IMR-90 (cell line): ENCODE results near the gene OPRM1.

Source experiments
- BHLHE40 ChIP-seq: fragments of 150-350 bp; IDR thresholded peaks from 2 replicates; pipeline ENCODE4 v1.6.1; 2016; ENCODE audit warnings: mild to moderate bottlenecking, low read depth, low read length
- CEBPB ChIP-seq: IDR thresholded peaks from 2 replicates; pipeline ENCODE4 v1.6.1; 2012; ENCODE audit warnings: low read depth, low read length, improper control_type of control experiment
- CHD1 ChIP-seq: IDR thresholded peaks from 2 replicates; pipeline ENCODE4 v1.6.1; 2012; ENCODE audit warnings: low read depth, low read length, improper control_type of control experiment
- CTCF ChIP-seq: conservative IDR thresholded peaks from 2 replicates; pipeline ENCODE4 v1.5.1; 2012; ENCODE audit warnings: mild to moderate bottlenecking, low read depth, low read length, improper control_type of control experiment
- ELK1 ChIP-seq: fragments of 150-350 bp; IDR thresholded peaks from 2 replicates; pipeline ENCODE4 v1.6.1; 2016; ENCODE audit warnings: low read depth, mild to moderate bottlenecking, low read length, moderate library complexity, borderline replicate concordance
- FOS ChIP-seq: fragments of 150-350 bp; IDR thresholded peaks from 2 replicates; pipeline ENCODE4 v1.6.1; 2016; ENCODE audit warnings: low read depth, low read length
- MAFK ChIP-seq: IDR thresholded peaks from 2 replicates; pipeline ENCODE4 v1.6.1; 2012; ENCODE audit warnings: low read depth, low read length, improper control_type of control experiment
- MXI1 ChIP-seq: IDR thresholded peaks from 2 replicates; pipeline ENCODE4 v1.6.1; 2012; ENCODE audit warnings: low read depth, mild to moderate bottlenecking, low read length, moderate library complexity, borderline replicate concordance
- NFE2L2 ChIP-seq: fragments of 150-350 bp; IDR thresholded peaks from 2 replicates; pipeline ENCODE4 v1.6.1; 2016; ENCODE audit warnings: low read depth, mild to moderate bottlenecking, low read length
- POLR2A ChIP-seq: IDR thresholded peaks from 2 replicates; pipeline ENCODE4 v1.6.1; 2012; ENCODE audit warnings: mild to moderate bottlenecking, low read depth, low read length
- RAD21 ChIP-seq: IDR thresholded peaks from 2 replicates; pipeline ENCODE4 v1.6.1; 2012; ENCODE audit warnings: low read length, improper control_type of control experiment
- RCOR1 ChIP-seq: IDR thresholded peaks from 2 replicates; pipeline ENCODE4 v1.6.1; 2012; ENCODE audit warnings: mild to moderate bottlenecking, low read length, improper control_type of control experiment; ENCODE audit not compliant: insufficient replicate concordance
- RFX5 ChIP-seq: IDR thresholded peaks from 2 replicates; pipeline ENCODE4 v1.8.0; 2012; ENCODE audit warnings: low read depth, mild to moderate bottlenecking, low read length, moderate library complexity
- SMC3 ChIP-seq: fragments of 150-350 bp; IDR thresholded peaks from 2 replicates; pipeline ENCODE4 v1.6.1; 2016; ENCODE audit warnings: low read depth, mild to moderate bottlenecking, antibody characterized with exemption, low read length, moderate library complexity

DNA sequence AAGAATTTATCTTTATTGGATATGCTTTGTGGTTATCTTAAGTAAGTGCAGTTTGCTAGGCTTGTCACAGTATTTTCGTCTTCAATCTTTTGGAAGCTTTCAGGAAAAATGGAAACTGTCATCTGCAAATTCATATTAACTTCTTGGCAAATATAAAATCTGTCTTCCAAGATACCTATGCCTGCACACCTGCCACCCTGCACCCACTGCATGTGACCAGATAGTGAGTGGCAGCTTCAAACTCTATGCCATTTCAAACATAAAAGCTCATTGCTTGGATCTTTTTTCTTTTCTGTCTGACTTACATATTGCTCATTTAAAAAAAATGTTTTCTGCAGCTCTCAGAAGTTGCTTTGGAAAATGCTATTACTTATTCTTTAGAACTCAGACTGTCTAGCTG lies 14.1 kb downstream of the OPRM1 start:
- TF ChIP-seq CTCF (no peak), MXI1 (no peak), POLR2A (no peak), CEBPB (no peak), ELK1 (no peak), RFX5 (no peak), BHLHE40 (no peak), SMC3 (no peak), MAFK (no peak), RCOR1 (no peak), NFE2L2 (no peak), RAD21 (no peak), CHD1 (no peak), FOS (no peak)
